Measurements from ENCODE around the gene FNBP1.

Gene FNBP1

GRCh38 chr9:130042885-130043653 is at the start of gene FNBP1:
TSS of gene FNBP1 (minus strand) at chr9:130043189. CDS start at chr9:130042975, 214 bp downstream.
- peak; percentile 66 to 97 (median 78) for DNase-seq
- intact Hi-C loops (cut with DNase I): loop anchor here (2.0 to 10.0 kb wide), 2 partner anchors 78 to 158 kb away; no protein-coding TSS in a partner anchor

GRCh38 chr9:130090915-130091314 is 47.9 kb upstream of the FNBP1 start:
- intact Hi-C loops (cut with DNase I): no loop called here
- DNase-seq: no peak

GRCh38 chr9:130089141-130089540 is 46.2 kb upstream of the FNBP1 start:
- no peak for DNase-seq
- intact Hi-C loops (cut with DNase I): no loop called here

DNA sequence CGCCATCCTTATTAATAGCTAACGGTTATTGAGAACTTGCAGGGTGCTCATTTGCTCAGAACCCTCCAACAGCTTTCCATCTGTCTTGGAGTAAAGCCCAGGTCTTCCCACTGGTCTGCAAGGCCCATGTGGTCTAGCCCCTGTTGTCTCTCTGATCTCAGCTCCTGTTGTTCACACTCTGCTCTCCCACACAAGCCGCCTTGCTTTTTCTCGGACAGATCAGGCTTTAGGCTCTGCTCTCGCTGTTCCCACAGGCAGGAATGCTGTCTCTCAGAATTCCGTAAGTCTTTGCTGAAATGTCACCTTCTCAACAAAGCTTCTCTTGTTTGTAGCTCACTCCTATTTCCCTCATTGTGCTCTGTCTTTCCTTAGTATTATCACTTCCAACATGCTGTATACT is 45.1 kb upstream of the FNBP1 start:
- peak in 4 of 10 donors; percentile 14 to 82 (median 20) for DNase-seq
- intact Hi-C loops (cut with DNase I): no loop called here

DNA sequence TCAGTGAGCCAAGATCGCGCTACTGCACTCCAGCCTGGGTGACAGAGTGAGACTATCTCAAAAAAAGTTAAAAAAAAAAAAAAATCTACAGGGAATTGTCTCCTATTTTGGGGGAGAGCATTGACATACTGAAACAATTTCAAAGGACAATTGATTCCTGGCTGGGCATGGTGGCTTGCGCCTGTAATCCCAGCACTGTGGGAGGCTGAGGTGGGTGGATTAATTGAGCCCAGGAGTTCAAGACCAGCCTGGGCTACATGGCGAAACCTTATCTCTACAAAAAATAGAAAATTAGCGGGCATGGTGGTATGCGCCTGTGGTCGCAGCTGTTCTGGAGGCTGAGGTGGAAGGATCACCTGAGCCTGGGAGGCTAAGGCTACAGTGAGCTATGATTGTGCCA is 41.3 kb upstream of the FNBP1 start:
- intact Hi-C loops (cut with DNase I): no loop called here

DNA sequence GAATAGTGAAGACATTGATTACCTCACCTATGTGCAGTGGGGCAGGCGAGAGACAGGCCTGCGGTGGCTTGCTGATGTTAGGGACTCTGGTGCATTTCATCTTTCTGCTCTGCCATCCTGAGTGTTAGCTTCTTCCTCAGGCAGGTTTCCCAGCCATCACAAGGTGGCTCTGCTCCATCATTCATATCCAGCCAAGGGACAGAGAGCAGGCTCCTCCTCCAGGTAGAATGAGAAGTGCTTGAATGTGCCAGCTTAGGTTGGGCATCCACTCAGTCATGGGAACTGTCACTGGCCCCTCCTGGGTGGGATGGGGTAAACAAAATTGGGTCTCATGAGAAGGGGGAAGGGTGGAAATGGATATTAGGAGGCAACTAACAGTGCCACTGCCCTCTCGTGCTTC is 35.6 kb upstream of the FNBP1 start:
- DNase-seq: peak in 5 of 10 donors; percentile 17 to 53 (median 24)
- intact Hi-C loops (cut with DNase I): no loop called here

More for the DNA sequence above, 41.3 kb upstream of the FNBP1 start:
- no peak for DNase-seq

GRCh38 chr9:130073373-130073772 is 30.4 kb upstream of the FNBP1 start:
- intact Hi-C loops (cut with DNase I): no loop called here
- no peak for DNase-seq

GRCh38 chr9:130072515-130073235 is 29.7 kb upstream of the FNBP1 start:
- peak in 1 of 10 donors; percentile 3 for DNase-seq

DNA sequence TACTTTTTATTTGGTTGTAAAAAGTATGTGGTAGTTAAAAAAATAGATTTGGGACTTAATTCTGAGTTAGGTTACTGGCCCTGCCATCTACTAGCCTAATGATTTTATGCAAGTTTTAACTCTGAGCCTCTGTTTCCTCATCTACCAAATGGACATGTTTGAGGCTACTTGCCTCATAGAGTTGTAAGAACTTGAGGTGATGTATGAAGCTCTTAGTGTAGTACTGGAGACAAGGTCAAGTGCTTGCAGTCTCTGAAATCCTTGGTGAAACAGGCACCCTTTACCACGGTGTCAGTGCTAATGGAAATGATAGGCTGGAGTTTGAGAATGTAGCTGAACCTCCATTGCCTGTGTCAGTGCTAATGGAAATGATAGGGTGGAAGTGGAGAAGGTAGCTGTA is 26.1 kb upstream of the FNBP1 start:
- DNase-seq: no peak
- intact Hi-C loops (cut with DNase I): no loop called here

More at GRCh38 chr9:130072515-130073235, 29.7 kb upstream of the FNBP1 start:
- intact Hi-C loops (cut with DNase I): no loop called here

- no peak for DNase-seq
- intact Hi-C loops (cut with DNase I): no loop called here
Observed at GRCh38 chr9:130064621-130065020, 21.6 kb upstream of the FNBP1 start.

DNA sequence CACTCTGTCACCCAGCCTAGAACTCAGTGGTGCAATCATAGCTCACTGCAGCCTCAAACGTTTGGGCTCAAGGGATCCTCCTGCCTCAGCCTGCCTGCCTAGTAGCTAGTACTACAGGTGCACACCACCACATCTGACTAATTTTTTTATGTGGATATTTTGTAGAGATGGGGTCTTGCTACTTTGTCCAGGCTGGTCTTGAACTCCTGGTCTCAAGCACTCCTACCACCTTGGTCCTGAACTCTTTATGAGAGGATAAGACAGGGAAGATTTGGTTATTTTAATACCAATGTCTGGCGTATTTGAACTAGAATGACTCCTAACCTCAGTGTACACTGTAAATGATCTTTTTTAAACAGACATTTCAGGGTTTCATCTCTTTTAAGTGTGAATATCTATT is 19.8 kb upstream of the FNBP1 start:
- DNase-seq: peak in 1 of 10 donors; percentile 2
- intact Hi-C loops (cut with DNase I): no loop called here

DNA sequence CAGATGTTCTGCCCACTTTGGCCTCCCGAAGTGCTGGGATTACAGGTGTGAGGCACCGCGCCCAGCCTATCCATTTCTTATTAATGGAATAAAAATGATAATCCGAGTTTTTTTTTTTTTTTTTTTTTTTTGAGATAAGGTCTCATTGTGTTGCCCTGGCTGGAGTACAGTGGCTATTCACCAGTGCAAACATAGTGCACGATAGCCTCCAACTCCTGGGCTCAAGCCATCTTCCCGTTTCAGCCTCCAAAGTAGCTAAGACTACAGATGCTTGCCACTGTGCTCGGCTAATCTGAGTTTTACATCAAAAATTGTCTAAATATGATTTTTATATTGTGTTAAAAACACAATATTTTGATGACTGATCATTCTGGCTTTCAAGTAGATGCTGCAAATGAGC is 17.3 kb upstream of the FNBP1 start:
- intact Hi-C loops (cut with DNase I): no loop called here
- DNase-seq: peak in 1 of 10 donors; percentile 18

DNA sequence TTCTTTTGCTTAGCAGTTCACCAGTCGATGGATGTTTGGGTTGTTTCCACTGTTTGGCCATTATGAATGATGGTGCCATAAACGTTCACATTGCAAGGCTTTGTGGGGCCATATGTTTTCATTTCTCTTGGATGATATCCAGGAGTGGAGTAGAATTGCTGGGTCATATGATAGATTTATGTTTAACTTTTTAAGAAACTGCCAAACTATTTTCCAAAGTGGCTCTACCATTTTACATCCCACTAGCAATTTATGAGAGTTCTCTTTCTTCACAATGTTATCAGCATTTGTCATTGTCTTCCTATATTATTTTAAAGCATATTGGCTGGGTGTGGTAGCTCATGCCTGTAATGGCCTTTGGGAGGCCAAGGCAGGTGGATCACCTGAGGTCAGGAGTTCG is 15.9 kb upstream of the FNBP1 start:
- intact Hi-C loops (cut with DNase I): no loop called here
- no peak for DNase-seq

DNA sequence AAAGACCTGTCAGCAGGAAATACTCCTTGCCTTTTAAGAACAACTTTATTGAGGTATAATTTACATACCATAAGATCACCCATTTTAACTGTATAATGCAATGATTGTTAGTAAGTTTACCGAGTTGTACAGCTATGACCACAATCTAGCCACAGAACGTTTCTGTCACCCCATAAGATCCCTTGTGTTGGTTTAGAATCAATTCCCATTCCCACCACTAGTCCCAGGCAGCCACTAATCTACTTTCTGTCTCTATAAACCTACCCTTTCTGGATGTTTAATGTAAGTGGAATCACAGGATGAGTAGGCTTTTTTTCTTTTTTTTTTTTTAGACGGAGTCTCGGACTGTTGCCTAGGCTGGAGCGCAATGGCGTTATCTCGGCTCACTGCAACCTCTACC is 15.2 kb upstream of the FNBP1 start:
- intact Hi-C loops (cut with DNase I): no loop called here
- DNase-seq: no peak

DNA sequence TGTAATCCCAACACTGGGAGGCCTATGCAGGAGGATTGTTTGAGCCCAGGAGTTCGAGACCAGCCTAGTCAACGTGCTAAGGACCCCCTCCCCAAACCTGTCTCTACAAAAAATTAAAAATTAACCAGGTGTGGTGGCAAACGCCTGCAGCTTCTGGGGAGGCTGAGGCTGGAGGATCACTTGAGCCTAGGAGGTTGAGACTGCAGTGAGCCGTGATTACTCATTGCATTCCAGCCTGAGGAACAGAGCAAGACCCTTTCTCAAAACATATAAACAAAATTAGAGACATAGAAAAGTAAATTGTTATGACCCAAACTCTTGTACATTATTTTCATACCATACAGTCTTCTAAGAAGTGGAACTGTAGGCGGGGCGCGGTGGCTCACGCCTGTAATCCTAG is 11.8 kb upstream of the FNBP1 start:
- intact Hi-C loops (cut with DNase I): no loop called here
- no peak for DNase-seq

DNA sequence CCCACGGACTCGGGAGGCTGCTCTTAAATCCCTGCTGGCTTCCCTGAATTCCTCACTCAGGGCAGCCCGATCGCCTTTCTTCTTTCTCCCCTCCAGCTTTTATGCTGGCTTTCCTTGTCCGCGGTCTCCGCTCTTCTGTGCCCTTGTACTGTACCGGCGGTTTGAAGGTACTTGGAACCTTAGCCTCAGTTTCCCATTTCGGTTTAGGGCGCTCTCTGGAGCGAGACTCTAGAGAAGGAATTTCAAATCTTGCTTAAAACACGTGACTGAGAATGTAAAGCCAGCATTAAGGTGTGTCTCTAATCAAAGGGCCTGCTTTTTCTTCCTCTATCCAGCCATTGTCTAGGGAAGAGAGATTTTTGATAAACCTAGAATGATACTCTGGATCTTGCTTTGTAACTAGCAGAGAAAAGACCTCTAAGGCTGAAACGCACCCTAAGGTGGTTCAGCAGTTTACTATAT is 11.4 kb upstream of the FNBP1 start:
- no peak for DNase-seq

DNA sequence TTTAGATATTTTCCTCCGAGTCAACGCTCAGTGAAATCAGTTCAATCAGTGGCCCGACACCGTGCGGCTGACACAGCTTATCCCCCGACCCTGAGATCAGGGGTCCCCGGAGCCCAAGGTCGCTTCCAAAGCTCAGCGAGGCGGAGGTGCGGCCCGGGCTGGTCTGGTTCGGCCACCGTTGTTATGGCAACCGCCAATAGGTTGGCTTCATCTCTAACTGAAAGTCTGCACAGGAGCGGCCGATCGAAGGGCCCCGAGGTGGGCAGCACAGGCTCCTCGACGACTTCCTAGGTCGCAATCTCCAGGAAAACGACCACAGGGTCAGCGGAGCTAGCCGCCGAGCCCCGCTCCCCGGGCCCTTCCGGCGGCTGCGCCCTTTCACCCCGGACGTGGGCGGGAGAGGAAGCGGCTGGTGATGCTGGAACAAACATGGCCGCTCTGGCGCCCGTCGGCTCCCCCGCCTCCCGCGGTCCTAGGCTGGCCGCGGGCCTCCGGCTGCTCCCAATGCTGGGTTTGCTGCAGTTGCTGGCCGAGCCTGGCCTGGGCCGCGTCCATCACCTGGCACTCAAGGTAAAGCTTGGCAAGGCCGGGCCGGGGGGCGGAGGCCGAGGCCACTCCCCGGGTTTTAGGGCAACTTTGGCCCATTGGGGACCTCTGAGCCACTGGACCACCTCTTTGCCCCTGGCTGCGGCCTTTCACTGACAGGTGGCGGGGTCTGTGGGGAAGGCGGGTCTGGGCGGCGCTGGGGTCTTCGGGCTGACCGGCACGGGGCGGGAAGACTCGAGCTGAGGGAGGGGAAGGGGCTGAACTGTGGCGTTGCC is 10.7 kb upstream of the FNBP1 start, which contains the start of gene GPR107:
GPR107 (plus strand) TSS at position 403 of the 821 bp plus-strand sequence; CDS start at position 430, 27 bp downstream.
- DNase-seq: peak; percentile 66 to 95 (median 78)
- intact Hi-C loops (cut with DNase I): no loop called here

More for the DNA sequence above, 11.4 kb upstream of the FNBP1 start:
- intact Hi-C loops (cut with DNase I): no loop called here

GRCh38 chr9:130053109-130053503 is 10.1 kb upstream of the FNBP1 start:
- intact Hi-C loops (cut with DNase I): no loop called here

DNA sequence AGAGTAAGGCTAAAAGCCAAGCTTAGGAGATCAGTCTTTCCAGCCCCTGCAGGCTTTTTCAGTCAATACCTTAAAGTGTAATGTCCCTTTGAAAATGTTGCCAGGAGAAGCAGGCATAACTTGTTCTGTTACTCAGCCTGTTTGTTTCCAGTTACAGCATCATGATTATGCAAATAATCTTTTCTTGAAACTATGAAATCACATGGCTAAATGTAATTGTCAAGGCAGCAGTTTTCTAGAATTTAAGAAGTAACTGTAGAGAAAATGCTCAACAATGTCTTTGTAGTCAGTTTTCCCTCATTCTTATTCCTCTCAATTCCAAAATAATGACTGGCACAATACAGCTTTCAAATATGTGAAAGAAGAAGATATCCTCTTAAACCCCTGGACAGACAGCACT is 8.9 kb upstream of the FNBP1 start:
- no peak for DNase-seq
- intact Hi-C loops (cut with DNase I): no loop called here

More at GRCh38 chr9:130053109-130053503, 10.1 kb upstream of the FNBP1 start:
- no peak for DNase-seq

DNA sequence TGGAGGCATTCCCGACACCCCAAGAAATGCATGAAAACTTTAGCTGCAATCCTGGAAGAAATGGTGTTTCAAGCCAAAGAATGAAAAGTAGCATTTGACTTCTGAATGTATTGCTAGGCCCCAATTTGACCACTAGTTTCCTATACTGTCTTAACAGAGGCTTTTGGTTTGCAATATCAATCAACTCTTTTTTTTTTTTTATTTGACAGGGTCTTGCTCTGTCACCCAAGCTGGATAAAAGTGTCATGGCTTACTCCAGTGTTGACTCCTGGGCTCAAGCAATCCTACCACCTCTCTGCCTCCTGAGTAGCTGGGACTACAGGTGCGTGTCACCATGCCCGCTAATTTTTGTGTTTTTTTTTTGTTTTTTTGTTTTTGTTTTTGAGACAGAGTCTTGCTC is 7.5 kb upstream of the FNBP1 start:
- DNase-seq: no peak
- intact Hi-C loops (cut with DNase I): no loop called here

Measured in posterior cingulate gyrus (tissue), 11 donors.